GM13976 (cell line): ENCODE results near the gene FASLG.

ENCODE experiments used
- DNase-seq: peaks from one replicate; pipeline ENCODE4 v3.0.0; 2012; ENCODE audit warnings: low spot score
- CTCF ChIP-seq: IDR thresholded peaks from 2 replicates; pipeline ENCODE4 v1.5.1; 2012; ENCODE audit warnings: borderline replicate concordance, mild to moderate bottlenecking; ENCODE audit not compliant: insufficient read depth; ENCODE audit errors: extremely low read depth, missing control alignments, control extremely low read depth
- in situ Hi-C: fragments of 300-500 bp; cut with MboI; formaldehyde crosslinking; loops from one replicate; pipeline ENCODE4 v1.12.0; 2022; ENCODE audit warnings: low sequenced_read_pairs, mixed read lengths, inconsistent platforms; ENCODE audit not compliant: unreplicated experiment

The FASLG gene

GRCh38 chr1:172704420-172705210, 45.7 kb downstream of the FASLG start:
- in situ Hi-C loops, result loop anchor here (10.0 kb wide), 1 partner anchor 250 kb away; no protein-coding TSS in a partner anchor
- no peak for TF ChIP-seq CTCF
- DNase-seq, result no peak

GRCh38 chr1:172708452-172708851, 49.5 kb downstream of the FASLG start:
- no peak for DNase-seq
- in situ Hi-C loops, result loop anchor here (10.0 kb wide), 1 partner anchor 254 kb away; no protein-coding TSS in a partner anchor
- no peak for TF ChIP-seq CTCF

- no peak for DNase-seq
- in situ Hi-C loops, result no loop called here
Observed at GRCh38 chr1:172711558-172711957, 52.7 kb downstream of the FASLG start.

GRCh38 chr1:172713466-172713865, 54.6 kb downstream of the FASLG start:
- no peak for TF ChIP-seq CTCF
- DNase-seq, result no peak
- in situ Hi-C loops, result no loop called here

More at GRCh38 chr1:172711558-172711957, 52.7 kb downstream of the FASLG start:
- TF ChIP-seq CTCF, result no peak
